DMS 273 (cell line): ENCODE results near the gene SYDE1.

Experiments used
- DNase-seq: peaks from one replicate; lab custom pipeline; 2025; ENCODE audit not compliant: unreplicated experiment; lab: John Stamatoyannopoulos, UW

The SYDE1 gene

DNA sequence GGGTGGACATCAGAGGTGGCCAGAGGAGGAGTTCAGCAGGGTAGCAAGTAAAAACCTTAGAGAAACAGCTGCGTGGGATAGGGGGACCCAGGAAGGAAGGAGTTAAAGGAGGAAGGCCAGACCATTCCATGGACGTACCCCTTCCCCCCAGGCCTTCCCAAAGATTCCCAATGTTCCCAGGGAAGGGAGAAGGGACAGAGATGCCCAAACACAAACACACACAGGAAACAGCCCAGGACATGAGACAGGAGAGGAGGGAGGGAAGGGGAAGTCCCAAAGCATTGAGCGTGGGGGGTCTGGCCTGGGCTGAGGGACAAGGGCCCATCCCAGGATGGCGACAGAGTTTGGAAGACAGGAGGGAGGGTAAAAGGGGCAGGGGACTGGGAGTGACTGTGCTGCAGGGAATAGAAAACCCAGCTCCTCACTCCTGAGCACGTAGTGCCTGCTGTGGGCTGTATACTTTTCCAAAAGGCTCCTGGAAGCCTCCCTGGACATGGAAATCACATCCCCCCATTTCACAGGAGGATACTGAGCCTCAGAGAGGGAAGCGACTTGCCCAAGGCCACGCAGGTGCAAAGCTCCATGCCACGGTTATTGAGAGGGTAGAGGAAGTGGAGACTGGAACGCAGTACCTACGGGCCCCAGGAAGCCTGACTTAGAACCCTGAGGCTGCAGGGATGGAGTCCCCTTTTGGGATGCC is 1.1 kb downstream of the SYDE1 start:
- DNase-seq: no peak

DNA sequence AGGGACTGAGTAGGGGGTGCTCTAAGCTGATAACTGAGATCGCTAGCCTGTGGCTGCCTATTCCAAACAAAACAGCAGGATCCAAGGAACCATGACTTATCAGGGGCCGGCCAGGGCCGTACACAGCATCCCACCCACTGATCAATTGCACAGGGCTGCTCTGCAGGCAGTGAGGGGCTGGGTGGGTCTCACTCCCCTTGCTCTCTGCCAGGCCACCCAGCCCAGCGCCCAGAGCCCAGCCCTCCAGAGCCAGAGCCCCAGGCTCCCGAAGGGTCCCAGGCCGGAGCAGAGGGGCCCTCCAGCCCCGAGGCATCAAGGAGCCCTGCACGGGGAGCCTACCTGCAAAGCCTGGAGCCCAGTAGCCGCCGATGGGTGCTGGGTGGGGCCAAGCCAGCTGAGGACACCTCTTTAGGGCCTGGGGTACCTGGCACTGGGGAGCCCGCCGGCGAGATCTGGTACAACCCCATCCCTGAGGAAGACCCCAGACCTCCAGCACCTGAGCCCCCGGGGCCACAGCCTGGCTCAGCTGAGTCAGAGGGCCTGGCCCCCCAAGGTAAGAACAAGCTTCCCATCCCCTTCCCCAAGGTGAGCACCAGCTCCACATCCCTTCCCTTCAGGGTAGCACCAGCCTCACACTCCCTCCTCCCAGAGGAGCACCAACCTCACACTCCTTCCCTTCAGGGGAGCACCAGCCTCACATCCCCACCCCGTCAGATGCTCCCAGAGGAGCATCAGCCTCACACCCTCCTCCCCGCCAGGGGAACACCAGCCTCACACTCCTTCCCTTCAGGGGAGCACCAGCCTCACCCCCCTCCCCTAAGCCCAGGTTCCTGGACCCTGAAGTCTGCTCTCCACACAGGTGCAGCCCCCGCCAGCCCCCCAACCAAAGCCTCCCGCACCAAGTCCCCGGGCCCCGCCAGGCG is 1.9 kb downstream of the SYDE1 start:
- no peak for DNase-seq

DNA sequence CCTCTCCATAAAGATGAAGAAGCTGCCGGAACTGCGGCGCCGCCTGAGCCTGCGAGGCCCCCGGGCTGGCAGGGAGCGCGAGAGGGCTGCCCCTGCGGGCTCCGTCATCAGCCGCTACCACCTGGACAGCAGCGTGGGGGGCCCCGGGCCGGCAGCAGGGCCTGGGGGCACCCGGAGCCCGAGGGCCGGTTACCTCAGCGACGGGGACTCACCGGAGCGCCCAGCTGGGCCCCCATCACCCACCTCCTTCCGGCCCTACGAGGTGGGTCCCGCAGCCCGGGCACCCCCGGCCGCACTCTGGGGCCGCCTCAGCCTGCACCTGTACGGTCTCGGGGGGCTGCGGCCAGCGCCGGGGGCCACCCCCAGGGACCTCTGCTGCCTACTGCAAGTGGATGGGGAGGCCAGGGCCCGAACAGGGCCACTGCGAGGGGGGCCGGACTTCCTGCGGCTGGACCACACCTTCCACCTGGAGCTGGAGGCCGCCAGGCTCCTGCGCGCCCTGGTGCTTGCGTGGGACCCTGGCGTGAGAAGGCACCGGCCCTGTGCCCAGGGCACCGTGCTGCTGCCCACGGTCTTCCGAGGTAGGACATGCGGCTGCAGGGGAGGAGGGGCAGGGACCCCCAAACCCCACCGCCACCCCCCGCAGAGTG is 2.7 kb downstream of the SYDE1 start:
- DNase-seq: no peak

DNA sequence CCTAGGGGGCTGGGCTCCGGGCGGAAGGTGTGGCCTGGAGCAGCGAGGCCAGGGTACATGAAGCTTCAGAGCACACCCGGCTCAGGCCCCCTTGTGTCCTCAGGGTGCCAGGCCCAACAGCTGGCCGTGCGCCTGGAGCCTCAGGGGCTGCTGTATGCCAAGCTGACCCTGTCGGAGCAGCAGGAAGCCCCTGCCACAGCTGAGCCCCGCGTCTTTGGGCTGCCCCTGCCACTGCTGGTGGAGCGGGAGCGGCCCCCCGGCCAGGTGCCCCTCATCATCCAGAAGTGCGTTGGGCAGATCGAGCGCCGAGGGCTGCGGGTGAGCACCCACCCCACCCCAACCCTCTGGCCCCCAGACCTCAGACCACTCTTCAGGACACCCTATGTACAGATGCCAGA is 3.2 kb downstream of the SYDE1 start:
- DNase-seq: no peak

DNA sequence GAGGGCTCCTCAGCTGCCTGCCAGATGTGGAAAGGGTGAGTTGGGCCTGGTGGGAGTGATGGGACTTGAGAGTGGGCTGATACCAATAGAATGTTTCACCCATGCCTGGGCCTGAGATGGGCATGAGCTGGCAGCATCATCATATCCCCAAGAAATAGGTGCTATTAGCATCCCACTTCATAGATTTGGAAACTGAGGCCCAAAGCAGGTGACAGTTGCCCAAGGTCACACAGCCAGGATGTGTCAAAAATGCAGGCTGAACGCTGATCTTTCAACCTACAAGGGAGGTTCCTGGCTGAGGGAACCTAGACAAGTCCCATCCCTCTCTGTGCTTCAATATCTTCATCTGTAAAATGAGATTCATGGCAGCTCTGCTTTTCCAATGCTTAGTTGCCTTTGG is 4.6 kb downstream of the SYDE1 start:
- no peak for DNase-seq

DNA sequence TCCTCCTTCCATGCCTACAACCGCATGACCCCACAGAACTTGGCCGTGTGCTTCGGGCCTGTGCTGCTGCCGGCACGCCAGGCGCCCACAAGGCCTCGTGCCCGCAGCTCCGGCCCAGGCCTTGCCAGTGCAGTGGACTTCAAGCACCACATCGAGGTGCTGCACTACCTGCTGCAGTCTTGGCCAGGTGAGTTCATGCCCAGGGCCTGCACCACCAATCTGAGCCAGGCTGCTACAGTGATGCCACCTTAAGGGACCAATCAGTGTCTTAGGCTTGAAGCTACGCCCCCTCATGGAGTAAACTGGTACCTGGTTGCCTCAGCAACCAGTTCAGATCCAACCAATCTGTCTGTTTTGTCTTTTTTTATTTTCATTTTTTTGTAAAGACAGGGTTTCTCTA is 5.2 kb downstream of the SYDE1 start:
- DNase-seq: peak; percentile 25

DNA sequence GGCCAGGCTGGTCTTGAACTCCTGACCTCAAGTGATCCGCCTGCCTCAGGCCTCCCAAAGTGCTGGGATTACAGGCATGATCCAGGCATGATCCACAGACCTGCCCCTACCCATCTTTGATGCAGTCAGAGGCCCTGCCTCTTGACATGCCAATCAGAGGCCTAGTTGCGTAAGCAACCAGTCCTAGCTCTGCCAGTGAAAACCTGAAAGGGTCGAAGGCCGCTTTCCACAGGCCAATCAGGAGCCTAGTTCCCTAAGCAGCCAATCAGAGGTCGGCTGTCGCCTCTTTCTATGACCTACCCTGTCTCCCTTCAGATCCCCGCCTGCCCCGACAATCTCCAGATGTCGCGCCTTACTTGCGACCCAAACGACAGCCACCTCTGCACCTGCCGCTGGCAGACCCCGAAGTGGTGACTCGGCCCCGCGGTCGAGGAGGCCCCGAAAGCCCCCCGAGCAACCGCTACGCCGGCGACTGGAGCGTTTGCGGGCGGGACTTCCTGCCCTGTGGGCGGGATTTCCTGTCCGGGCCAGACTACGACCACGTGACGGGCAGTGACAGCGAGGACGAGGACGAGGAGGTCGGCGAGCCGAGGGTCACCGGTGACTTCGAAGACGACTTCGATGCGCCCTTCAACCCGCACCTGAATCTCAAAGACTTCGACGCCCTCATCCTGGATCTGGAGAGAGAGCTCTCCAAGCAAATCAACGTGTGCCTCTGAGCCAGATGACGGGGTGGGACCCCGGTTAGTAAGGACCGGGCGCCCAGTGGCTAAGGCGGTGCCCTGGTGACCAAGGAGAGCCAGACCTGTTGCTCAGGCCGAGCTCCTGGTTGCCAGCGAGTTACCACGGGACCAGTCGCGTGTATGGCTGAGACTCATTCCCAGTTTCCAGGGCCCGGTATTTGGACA is 6.3 kb downstream of the SYDE1 start:
- DNase-seq: peak; percentile 32

DNA sequence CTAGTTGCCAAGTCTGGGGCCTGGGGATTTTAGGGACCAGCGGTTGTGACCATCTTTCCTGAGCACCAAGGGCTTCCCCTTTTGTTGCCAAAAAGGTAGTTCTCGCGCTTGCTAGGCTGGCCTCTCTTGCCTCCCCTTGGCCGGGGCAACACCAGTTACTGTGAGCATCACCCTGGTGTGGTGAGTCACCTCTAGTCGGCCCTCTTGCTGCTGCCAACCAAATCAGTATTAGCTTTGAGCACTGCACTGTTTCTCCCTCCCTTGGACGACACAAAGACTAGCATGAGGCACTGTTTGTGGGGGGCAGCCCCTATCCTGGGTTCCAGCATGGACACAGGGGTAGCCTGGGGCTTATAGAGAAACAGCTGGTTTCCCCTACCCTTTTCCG is 6.9 kb downstream of the SYDE1 start:
- DNase-seq: no peak

DNA sequence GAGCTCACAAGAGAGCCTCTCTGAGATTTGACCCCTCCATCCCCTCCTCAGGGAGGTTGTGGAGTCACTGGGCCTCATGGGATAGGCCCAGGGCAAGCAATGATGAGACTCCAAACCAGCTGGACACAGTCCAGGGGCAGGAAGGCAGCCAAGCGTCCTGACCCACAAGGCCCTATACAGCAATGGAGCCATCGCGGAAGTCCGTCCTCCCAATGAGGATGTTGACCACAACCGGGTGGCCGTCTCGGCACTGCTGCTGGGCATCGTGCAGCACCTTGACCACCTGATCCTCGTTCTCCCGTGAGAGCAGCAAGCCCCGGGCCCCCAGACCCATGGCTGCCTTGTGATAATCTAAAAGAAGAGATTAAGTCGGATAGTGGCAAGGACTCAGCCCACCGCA is 7.9 kb downstream of the SYDE1 start:
- no peak for DNase-seq

DNA sequence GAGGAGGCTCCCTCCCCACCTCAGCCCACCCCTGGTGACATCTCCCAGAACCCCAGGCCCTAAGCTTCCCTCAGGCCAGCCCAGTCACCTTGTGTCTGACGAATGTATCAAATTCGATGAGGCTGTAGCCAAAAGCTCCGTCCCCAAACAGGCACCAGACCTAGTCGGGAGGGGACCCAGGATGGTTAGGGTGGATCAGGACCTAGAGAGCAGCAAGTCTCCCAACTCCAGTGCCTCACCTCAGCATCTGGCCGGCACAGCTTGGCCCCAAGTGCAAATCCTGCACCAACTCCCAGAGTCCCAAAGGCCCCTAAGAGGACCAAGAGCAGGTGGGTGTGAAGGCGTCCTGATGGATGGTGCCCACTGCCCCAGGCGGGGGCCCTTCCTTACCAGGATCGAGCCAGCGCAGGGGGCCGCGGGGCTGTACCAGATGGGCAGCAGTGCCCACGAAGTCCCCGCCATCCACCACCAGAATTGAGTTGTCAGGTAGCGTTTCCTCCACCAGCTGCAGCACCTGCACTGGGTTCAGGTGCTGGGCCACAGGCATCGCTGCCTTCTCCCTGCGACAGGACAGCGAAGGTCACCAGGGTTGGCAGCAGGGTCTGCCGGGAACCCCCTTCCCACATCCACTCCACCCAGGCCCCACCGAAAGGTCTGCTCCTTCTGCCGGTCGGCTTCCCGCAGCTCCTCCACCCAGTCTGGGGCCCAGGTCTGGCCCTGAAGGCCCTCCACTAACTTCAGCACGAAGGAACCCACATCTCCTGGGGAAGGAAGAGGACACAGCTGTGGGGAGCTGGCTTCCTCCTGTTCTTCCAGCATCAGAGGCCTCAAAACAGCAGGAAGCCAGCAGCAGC is 8.8 kb downstream of the SYDE1 start:
- DNase-seq: no peak

DNA sequence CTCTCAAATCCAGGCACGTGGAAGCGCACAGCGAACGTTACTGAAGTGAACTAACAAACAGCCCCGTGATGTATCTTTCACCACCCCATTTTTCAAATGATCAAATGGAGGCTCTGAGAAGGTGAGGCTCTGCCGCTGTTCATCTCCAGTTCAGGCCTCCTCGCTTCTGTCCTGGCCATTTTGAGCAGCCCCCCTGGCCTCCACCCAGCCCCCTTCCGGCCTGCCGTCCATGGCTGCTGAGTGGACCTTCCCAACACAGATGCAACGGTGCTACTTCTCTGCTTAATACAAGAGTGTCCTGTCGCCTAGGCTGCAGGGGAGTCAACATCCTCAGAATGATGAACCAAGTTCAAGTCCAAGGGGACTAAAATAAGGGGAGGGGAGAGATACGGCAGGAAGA is 9.7 kb downstream of the SYDE1 start:
- DNase-seq: no peak

DNA sequence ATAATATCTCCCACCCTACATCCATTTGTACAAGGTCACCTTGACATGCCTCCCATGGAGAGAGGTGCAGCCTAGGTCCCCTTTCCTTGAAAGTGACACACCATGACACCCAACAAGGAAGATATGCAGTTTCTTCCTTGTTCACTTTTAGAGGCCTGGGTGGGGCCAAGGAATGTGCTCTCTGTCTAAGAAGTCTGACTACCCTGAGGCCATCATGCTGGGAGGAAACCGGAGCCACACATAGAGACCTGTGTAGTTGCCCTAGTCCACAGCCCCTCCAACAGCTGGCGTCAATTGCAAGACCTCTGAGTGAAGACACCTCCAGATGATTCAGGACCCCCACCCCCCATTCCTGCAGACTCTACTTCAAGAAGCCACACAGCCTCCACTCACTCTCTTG is 11.0 kb downstream of the SYDE1 start:
- no peak for DNase-seq

DNA sequence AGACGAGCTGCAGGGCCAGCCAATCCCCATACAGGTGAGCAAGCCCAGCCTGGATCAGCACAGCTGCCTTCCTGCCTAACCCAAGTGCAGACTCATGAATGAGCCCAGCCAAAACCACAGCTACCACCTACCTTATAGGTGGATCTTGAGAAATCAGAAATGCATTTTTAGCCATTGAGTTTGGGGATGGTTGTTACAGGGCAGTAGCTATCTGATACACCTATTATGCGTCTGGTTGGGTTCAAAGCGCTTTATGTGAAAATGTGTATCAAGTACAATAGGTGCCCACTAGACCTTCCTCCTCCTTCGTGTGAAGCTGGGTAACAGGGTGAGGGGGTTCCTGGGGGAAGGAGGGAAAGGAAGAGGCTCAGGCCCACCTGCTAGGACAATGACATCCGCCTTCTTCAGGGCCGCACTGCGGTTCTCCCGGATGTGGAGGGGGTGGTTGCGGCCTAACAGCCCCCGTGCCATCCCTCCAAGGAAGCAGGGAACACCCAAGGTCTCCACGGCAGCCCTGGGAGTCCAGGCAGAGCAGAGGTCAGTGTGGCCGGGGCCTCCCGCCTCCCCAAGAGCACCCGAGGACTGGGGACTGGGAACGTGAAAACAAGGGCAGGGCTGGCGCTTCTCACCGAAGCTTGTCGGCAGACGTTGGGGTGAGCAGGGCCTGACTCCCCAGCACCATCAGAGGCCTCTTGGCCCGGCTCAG is 11.7 kb downstream of the SYDE1 start:
- no peak for DNase-seq

DNA sequence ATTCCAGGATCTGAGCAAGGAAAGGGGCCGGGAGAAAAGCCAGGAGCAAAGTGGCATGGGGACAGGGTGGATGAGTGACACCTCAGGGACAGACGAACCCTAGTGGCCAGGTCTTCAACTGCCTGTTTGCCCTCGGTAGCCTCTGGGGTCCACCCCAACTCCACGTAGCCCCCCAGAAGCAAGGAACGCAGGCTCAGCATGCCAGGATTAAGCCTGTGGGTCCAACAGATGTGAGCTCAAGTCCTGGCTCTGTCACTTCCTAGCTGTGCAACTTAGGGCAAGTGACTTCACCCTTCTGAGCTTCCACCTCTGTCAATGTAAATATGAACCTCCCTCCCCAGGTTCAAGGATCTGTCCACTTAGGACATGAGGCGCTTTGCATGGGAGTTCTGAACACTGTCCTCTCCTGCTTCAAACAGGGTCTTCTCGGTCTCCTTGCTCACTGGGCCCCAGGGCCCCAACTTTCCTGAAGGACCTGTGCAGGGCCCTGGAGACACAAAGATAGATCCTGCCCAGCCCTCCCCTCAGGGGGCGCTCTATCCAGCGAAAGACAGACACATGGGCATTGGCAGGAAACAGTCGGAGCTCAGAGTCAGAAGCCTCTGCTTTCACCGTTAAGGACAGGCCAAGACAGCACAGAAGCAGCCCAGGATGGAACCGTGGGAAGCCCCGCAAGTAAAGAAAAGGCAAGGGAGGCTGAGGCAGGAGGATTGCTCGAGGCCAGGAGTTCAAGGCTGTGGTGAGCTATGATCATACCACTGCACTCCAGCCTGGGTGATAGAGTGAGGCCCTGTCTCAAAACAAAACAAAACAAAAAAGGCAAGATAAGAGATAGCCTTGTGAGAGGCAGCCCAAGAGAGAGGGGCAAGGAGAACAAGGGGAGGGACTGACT is 13.2 kb downstream of the SYDE1 start:
- no peak for DNase-seq

DNA sequence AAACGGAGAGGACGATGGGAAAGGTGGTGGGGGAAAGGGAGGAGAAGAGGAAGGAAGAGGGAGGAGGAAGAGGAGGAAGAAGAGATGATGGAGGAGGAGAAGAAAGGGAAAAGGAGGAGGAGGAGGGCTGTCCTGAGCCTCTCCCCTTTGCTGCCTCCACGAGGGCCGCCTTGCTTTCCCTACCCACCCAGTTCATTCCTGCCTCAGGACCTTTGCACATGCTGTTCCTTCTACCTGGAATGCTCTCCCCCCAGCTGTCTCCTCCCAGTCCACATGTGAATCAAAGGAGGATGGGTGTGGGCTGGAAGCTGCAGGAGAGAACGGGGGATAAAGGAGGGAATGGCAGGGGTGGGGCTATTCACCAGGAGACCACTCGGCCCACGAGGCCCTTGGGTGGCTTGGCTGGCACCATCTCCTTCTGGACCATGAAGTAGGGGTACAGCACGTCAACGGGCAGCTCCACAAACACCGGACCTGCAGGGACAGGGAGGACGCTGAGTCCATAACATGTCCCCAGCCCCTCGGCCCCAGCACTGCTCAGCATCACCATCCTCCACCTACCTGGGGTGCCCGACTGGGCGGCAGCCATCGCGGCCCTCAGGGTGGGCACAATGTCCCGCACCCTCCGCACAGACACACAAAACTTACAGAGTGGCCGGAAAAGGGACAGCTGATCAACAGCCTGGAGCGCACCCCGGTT is 15.3 kb downstream of the SYDE1 start:
- DNase-seq: no peak

DNA sequence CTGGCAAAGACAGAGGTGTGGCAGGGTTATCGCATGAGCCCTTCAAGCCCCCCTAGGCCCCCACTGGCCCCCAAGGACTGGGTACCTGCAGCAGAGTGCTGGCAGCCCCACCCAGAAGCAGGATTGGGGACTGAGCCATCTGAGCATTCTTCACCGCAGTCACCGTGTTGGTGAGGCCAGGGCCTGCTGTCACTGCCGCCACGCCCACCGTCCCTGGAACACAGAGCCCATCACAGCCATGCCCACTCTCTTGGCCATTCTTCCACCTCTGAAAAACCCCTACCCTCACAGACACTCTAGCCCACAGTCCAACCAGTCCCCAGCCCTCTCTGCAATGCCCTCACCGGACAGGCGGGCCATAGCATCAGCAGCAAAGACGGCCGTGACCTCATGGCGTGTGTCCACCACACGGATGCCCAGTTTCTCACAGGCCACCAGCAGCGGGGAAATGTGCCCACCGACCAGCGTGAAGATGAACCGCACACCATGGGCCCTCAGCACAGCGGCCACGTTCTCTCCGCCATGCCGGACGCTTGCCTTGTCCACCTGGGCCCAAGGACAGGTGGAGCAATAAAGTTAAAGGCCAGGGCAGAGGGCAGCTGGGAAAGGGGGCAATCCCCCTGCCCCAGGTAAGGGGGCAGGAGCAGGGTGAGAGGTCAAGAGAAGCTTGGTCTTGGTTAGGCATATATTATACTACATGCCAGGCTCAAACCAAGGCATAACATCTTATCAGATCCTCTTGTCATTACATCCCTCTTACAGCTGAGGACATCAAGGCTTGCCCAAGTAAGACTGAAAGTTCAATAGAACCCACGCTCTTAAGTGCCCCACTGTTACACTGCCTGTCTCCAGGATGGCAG is 16.1 kb downstream of the SYDE1 start:
- no peak for DNase-seq

DNA sequence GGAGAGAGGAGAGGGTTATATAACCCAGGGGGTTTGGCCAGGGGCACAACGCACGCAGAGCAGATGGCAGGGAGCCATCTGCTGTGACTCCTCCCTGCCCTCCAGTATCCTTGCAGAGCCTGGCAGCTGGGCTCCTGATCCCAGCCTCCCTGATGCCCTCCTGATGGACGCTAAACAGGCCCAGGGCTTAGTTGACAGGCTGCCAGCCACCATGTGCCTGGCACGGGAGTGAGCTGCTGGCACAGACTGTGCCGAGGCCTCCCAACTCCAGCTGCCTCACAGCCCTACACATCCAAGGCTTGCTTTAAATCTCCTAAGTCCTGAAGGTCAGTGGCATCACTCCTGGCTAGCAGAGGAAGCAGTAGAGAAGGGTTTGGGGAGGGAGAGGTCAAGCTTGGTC is 16.7 kb downstream of the SYDE1 start:
- DNase-seq: peak; percentile 98
